Heart left ventricle (tissue), 13 donors: ENCODE results near the gene CLEC12A.

Source experiments
- POLR2A ChIP-seq, 2 donors: fragments of 450-650 bp; IDR thresholded peaks; one replicate each; pipeline ENCODE4 v1.6.1; 2017; ENCODE audit warnings: antibody characterized with exemption in 2 of 2, mild to moderate bottlenecking in 2 of 2, moderate library complexity in 2 of 2
- TF ChIP-seq, protein P1 (sequence below), 12 donors: fragments of 200-600 bp; sonication (generic) in 4 of 12; IDR thresholded peaks; one replicate each; pipeline versions ENCODE4 v1.5.0 to v1.8.0; 2018 to 2022; ENCODE audit warnings: antibody characterized with exemption in 12 of 12, mild to moderate bottlenecking in 5 of 12
- donor health status: ischemic (EF 13 %, LVEDD 7.1; RV severe dilation, severe dysfunction).
- donor health status: DM: no; HTN: yes; CAD: no.
- donor health status: DM: no; HTN: no; CAD: no.
- donor health status: ischemic (EF 25% LVEDD 6.9; RV normal size, moderate dysfunction).
- donor health status: ischemic (EF 25% LVEDD 5.7; RV mildly dilated, moderate dysfunction).
- donor health status: ischemic (EF 35%, LVEDD 5.7; RV mildly dilated, moderate dysfunction).
- donor health status: nonischemic (EF 11% LVEDD 7.7; RV severe dilation, severe dysfunction).
- donor health status: DM: yes; HTN: yes; CAD: no.
- donor health status: PGD.
- donor health status: ischemic (EF 29% LVEDD 5.4; RV normal size, mild dysfunction).
- donor health status: nonischemic (EF 23%, LVEDD 6.1; RV moderate dilation, normal function).

GRCh38 chr12:10030446-10030845 is 59.2 kb downstream of the CLEC12A start, which contains the start of gene CLEC9A:
- TF ChIP-seq, protein P1, sequence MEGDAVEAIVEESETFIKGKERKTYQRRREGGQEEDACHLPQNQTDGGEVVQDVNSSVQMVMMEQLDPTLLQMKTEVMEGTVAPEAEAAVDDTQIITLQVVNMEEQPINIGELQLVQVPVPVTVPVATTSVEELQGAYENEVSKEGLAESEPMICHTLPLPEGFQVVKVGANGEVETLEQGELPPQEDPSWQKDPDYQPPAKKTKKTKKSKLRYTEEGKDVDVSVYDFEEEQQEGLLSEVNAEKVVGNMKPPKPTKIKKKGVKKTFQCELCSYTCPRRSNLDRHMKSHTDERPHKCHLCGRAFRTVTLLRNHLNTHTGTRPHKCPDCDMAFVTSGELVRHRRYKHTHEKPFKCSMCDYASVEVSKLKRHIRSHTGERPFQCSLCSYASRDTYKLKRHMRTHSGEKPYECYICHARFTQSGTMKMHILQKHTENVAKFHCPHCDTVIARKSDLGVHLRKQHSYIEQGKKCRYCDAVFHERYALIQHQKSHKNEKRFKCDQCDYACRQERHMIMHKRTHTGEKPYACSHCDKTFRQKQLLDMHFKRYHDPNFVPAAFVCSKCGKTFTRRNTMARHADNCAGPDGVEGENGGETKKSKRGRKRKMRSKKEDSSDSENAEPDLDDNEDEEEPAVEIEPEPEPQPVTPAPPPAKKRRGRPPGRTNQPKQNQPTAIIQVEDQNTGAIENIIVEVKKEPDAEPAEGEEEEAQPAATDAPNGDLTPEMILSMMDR (IDR thresholded peaks at IDR 0.05): no peak
- no peak for TF ChIP-seq POLR2A (IDR thresholded peaks at IDR 0.05)
